Right lobe of liver (tissue), 6 donors: ENCODE measurements around the gene ACSS1. TPM values are rescaled to one million over a fixed set of nuclear protein-coding genes. Genes with fewer than 3 reads are reported as not detected.
A peak's percentile ranks its signal among the peaks of the same experiment; 100 is the strongest.

Source experiments
- ATAC-seq, 4 donors: fragments of 200-7000 bp; cut with Tn5 transposase; one replicate each; pipeline ENCODE4 v1.9.1; 2020; ENCODE audit warnings: mild to moderate bottlenecking in 4 of 4, moderate library complexity in 4 of 4
- DNase-seq, 3 donors: peaks; one replicate each; pipeline ENCODE4 v3.0.0-alpha.2; 2020
- H3K27ac ChIP-seq, 3 donors: fragments of 200-600 bp; one replicate each; pipeline ENCODE4 v1.8.0; 2022
- H3K27me3 ChIP-seq, 2 donors: fragments of 200-600 bp; one replicate each; pipeline ENCODE4 v1.8.0; 2022
- H3K36me3 ChIP-seq, 4 donors: fragments of 200-600 bp; sonication (generic) in 1 of 4; one replicate each; pipeline versions ENCODE4 v1.5.1 to v1.8.0; 2017 to 2022; ENCODE audit warnings: control low read depth in 1 of 4
- H3K4me1 ChIP-seq, 4 donors: fragments of 200-600 bp; sonication (generic) in 1 of 4; one replicate each; pipeline versions ENCODE4 v1.5.1 to v1.8.0; 2017 to 2022; ENCODE audit warnings: control low read depth in 1 of 4
- H3K4me3 ChIP-seq, 3 donors: fragments of 200-600 bp; one replicate each; pipeline ENCODE4 v1.8.0; 2022
- H3K9me3 ChIP-seq, 4 donors: fragments of 200-600 bp; sonication (generic) in 1 of 4; one replicate each; pipeline versions ENCODE4 v1.5.1 to v1.8.0; 2017 to 2022; ENCODE audit warnings: control low read depth in 1 of 4
- POLR2A ChIP-seq: fragments of 450-650 bp; IDR thresholded peaks from one replicate; pipeline ENCODE4 v1.6.1; 2017; ENCODE audit warnings: antibody characterized with exemption, mild to moderate bottlenecking
- WGBS: methylation state at CpG from one replicate; pipeline ENCODE4 v1.1.6; 2018; ENCODE audit warnings: low coverage, low lambda C conversion rate; ENCODE audit not compliant: insufficient coverage; ENCODE audit errors: missing lambda C conversion rate; 5-methylcytosine and 5-hydroxymethylcytosine counted together
- intact Hi-C, 2 donors: fragments of 100-400 bp; cut with DNase I; formaldehyde crosslinking; loops; one replicate each; pipeline versions ENCODE4 v1.11.2 to v1.14.1; 2022
- total RNA-seq, 6 experiments: library from RNA; depleted of rRNA in 2 of 6; stranded (reverse); fragments of >200 nt in 2 of 6; fragmentation: NEBNext Ultra II Directional in 3 of 6; extraction: Animal tissue kit (Norgen Biotek cat#: 25700) in 3 of 6; gene quantifications; one replicate each; pipeline versions ENCODE4 v1.1.0 to v1.2.4, GENCODE V29; 2016 to 2023
- TF ChIP-seq, protein P1 (sequence below), 4 donors: fragments of 200-600 bp in 3 of 4; fragments of 450-650 bp in 1 of 4; IDR thresholded peaks; one replicate each; pipeline versions ENCODE4 v1.5.1 to v1.8.0; 2016 to 2022; ENCODE audit warnings: antibody characterized with exemption in 4 of 4, mild to moderate bottlenecking in 2 of 4
- donor health status: DM: no; HTN: yes; CAD: no.
- donor health status: DM: no; HTN: no; CAD: no.
- donor health status: DM: no; HTN: no; CAD: no.
- donor health status: DM: no; HTN: yes; CAD: no.
- donor health status: DM: no; HTN: yes; CAD: no.

The ACSS1 gene
- total RNA-seq, 6 experiments from 2014 or later, result 3.5 to 9.1 (median 6.3) TPM

DNA sequence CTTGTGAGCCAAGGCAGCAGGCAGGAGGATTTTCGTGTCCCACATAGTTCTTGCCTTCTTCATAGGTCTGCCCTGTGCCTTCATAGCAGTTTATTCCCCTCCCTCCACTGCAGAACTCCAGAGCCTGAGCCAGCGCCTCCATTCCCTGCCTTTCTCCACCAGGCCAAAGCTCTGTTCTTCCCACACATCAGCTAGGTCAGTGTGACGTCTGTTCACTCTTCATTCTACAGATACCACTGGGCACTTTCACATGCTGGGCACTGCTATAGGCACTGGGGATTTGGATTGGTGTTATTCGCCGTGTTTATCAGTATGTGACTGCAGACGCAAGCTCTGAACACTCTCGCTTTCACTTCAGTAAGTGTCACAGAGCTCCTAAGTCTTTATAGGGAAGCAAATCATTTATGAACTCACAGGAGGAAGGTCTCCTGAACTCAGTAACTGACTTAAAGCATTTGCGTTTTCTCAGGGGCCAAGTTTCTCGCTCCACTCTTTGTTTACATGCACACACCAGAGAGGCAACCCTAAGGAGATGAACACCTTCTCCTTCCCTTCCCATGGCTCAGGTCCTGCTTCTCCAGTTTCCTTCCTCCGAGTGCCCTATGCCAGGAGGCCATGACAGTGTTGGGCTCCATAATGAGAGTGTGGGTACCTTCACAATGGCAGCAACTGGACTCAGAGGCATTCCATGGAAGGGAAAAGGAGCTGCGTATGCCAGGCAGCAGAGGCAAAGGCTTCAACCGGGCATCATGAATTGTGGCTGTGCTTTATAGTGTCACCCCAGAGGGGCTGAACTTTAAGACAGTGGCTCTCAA is 59.1 kb downstream of the ACSS1 start:
- Histone ChIP-seq H3K4me3 (no peak overlapping the region), H3K9me3 (no peaks in the 10 kb centered on the region), H3K27ac (no peak overlapping the region), H3K36me3 (no peaks in the 10 kb centered on the region), H3K27me3 (no peaks in the 10 kb centered on the region), H3K4me1 (peaks cover 0 to 6% (median under 1%) of the 10 kb centered on the region in 4 donors)
- intact Hi-C loops, result loop anchor here (5.0 to 10.0 kb wide), 2 partner anchors 63 to 176 kb away; no protein-coding TSS in a partner anchor
- ATAC-seq (peak in 1 of 4 donors; percentile 38), DNase-seq (peak in 1 of 3 donors; percentile 33)
- 78% methylated on average over 11 of the region's 12 CpGs for WGBS
- TF ChIP-seq POLR2A, result no peak
- TF ChIP-seq, protein P1, sequence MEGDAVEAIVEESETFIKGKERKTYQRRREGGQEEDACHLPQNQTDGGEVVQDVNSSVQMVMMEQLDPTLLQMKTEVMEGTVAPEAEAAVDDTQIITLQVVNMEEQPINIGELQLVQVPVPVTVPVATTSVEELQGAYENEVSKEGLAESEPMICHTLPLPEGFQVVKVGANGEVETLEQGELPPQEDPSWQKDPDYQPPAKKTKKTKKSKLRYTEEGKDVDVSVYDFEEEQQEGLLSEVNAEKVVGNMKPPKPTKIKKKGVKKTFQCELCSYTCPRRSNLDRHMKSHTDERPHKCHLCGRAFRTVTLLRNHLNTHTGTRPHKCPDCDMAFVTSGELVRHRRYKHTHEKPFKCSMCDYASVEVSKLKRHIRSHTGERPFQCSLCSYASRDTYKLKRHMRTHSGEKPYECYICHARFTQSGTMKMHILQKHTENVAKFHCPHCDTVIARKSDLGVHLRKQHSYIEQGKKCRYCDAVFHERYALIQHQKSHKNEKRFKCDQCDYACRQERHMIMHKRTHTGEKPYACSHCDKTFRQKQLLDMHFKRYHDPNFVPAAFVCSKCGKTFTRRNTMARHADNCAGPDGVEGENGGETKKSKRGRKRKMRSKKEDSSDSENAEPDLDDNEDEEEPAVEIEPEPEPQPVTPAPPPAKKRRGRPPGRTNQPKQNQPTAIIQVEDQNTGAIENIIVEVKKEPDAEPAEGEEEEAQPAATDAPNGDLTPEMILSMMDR (IDR thresholded peaks at IDR 0.05), result no peak

DNA sequence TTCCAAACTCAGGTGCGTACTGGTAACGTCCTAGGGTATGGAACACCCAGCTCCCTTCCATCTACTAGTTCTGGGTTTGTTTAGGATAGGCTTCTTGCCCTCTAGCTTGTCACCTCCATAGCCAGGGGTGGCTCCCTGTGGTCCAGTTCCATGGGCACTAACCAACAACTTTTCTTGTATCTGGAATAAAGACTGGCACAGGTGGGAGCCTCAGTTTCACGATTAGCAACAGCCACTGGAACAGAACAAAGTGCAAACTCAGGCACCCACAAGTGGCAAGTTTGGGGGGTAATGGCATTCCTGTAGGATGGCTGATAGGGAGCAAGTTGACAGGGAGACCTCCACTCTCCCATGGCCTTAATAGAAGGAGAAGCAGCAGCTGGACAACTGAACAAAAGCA is 59.8 kb downstream of the ACSS1 start:
- ATAC-seq, result peak in 1 of 4 donors; percentile 11
- DNase-seq, result peak in 1 of 3 donors; percentile 42
- intact Hi-C loops, result loop anchor here (5.0 to 10.0 kb wide), 2 partner anchors 64 to 177 kb away; no protein-coding TSS in a partner anchor

DNA sequence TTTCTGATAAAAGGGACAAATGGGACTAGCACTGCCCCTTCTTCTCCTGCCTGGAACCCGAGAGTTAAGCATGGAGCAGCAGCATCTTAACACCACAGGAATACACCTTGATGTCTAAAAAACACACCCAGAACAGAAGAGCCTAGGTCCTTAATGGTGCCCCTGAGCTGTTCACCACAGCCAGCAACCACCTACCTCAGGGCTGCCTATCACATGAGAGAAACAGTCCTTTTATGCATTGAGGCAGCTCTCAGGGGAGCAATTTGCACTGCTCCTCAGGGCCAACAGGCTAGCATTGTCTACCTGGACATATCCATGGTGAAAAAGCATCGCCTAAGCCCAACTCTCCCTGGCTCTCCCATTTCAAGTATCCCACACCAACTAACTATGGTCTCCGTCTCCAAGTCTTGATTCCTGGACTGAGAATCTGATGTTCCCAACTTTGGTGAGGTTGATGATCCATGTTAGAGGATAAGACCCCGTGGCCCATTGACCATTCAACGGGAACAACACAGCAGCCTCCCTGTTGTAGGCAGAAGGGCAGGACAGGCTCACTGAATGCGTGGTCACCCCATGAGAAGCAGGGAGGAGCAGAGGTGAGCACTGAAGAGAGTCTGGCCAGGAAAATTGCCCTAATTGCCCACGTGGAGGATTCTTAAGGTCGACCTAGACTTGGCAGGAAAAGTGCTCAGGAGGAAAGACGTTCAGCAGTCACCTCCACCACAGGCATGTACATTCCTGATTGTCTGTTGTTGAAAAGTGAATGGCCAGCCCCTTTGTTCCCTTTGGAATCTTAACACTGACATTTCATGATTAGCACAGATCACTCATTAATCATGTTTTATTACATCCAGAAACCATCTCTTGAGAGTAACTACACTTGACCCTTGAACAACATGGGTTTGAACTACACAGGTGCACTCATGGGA is 61.2 kb downstream of the ACSS1 start:
- Histone ChIP-seq H3K9me3 (no peaks in the 10 kb centered on the region), H3K36me3 (no peaks in the 10 kb centered on the region), H3K4me1 (peaks cover 0 to 12% (median 4%) of the 10 kb centered on the region in 4 donors), H3K27me3 (no peaks in the 10 kb centered on the region), H3K27ac (no peak overlapping the region), H3K4me3 (no peak overlapping the region)
- 60% methylated on average over 6 of the region's 9 CpGs for WGBS
- TF ChIP-seq POLR2A, result no peak
- peak in 1 of 3 donors; percentile 30 for DNase-seq
- no peak for ATAC-seq
- intact Hi-C loops, result loop anchor here (5.0 to 10.0 kb wide), 2 partner anchors 66 to 178 kb away; no protein-coding TSS in a partner anchor

More for the DNA sequence above, 59.8 kb downstream of the ACSS1 start:
- Histone ChIP-seq H3K4me3 (no peak overlapping the region), H3K27ac (no peak overlapping the region), H3K36me3 (no peaks in the 10 kb centered on the region), H3K27me3 (no peaks in the 10 kb centered on the region), H3K4me1 (peaks cover 0 to 10% (median 4%) of the 10 kb centered on the region in 4 donors), H3K9me3 (no peaks in the 10 kb centered on the region)
- no CpG with 5 or more reads among the region's 3 CpGs for WGBS
- TF ChIP-seq, protein P1 (IDR thresholded peaks at IDR 0.05), result no peak
- no peak for TF ChIP-seq POLR2A

GRCh38 chr20:24995741-24996448 is 62.0 kb downstream of the ACSS1 start:
- TF ChIP-seq, protein P1 (IDR thresholded peaks at IDR 0.05), result no peak
- no peak for TF ChIP-seq POLR2A
- H3K4me1 ChIP-seq, result peaks cover 0 to 16% (median 4%) of the 10 kb centered on the region in 4 donors
- intact Hi-C loops, result loop anchor here (5.0 to 10.0 kb wide), 2 partner anchors 66 to 179 kb away; no protein-coding TSS in a partner anchor

More at GRCh38 chr20:24995741-24996448, 62.0 kb downstream of the ACSS1 start:
- Histone ChIP-seq H3K27me3 (no peaks in the 10 kb centered on the region), H3K27ac (no peak overlapping the region), H3K36me3 (no peaks in the 10 kb centered on the region), H3K9me3 (no peaks in the 10 kb centered on the region), H3K4me3 (no peak overlapping the region)
- DNase-seq (peak in 1 of 3 donors; percentile 36), ATAC-seq (no peak)
- WGBS, result 64% methylated on average over 5 of the region's 9 CpGs
